ENCODE results near the gene HMGB2. TPM values are rescaled to one million over a fixed set of nuclear protein-coding genes. Genes with fewer than 3 reads are reported as not detected.
A peak's percentile ranks its signal among the peaks of the same experiment; 100 is the strongest.

Gene HMGB2
- total and polyA plus RNA-seq, 2 donors (not counting 3 experiments of a cell fraction or from before 2014, with no cell fraction given) = 45.9 to 233 TPM

- Histone ChIP-seq H3K27me3 (ENCODE audit: control insufficient read depth in 2 of 2, insufficient read depth in 2 of 2, low read length in 2 of 2) (no peaks in the 10 kb centered on the region), H4K20me1 (replicated peaks; ENCODE audit: control insufficient read depth, extremely low read depth, insufficient read depth, low read length) (no peaks in the 10 kb centered on the region), H3K27ac (ENCODE audit: insufficient read depth, low read depth, low read length) (peak overlapping the region; percentile 59), H3K9ac (replicated peaks; ENCODE audit: extremely low read depth, insufficient read depth, low read length) (peak overlapping the region; percentile 36), H3K36me3 (ENCODE audit: control insufficient read depth in 2 of 2, extremely low read depth in 1 of 2, insufficient read depth in 2 of 2, low read length in 2 of 2) (no peaks in the 10 kb centered on the region), H3K4me1 (ENCODE audit: control insufficient read depth, extremely low read depth, insufficient read depth, low read length) (peaks cover 19% of the 10 kb centered on the region), H3K4me2 (ENCODE audit: insufficient read depth, low read length) (peak overlapping the region; percentile 83), H3K9me3 (replicated peaks; ENCODE audit: control insufficient read depth, insufficient read depth, low read length) (no peaks in the 10 kb centered on the region), H3K79me2 (ENCODE audit: control insufficient read depth, insufficient read depth, low read length) (peaks cover 10% of the 10 kb centered on the region), H3K9me1 (replicated peaks; ENCODE audit: control insufficient read depth, extremely low read depth, insufficient read depth, low read length) (no peaks in the 10 kb centered on the region), H3K4me3 (replicated peaks in 1 of 3; ENCODE audit: insufficient read depth in 1 of 3, low read depth in 1 of 3, low read length in 3 of 3) (peak overlapping the region in 1 of 3 experiments; percentile 15), H2AFZ (ENCODE audit: low read depth, low read length) (peak overlapping the region; percentile 17)
- DNase-seq (ENCODE audit: low read depth, low spot score) (peak; percentile 84), FAIRE-seq (peak; percentile 91)
- CTCF ChIA-PET = interaction anchor here (0.8 to 1.5 kb wide), 9 partner anchors 8 to 353 kb away, joined by 3 to 12 read pairs (median 4); no protein-coding TSS in a partner anchor
- POLR2A ChIA-PET = interaction anchor here (6.1 kb wide), 1 partner anchor 33 kb away, joined by 127 read pairs; the partner anchor contains the start of gene HMGB2
- intact Hi-C loops (cut with micrococcal nuclease) = no loop called here
- TF ChIP-seq FOS (IDR thresholded peaks at IDR 0.05; ENCODE audit: borderline replicate concordance, insufficient read depth, low read length) = peak; percentile 69
- TF ChIP-seq POLR2A (IDR thresholded peaks at IDR 0.05; ENCODE audit: low read depth, low read length) = no peak
- peak; percentile 80 for TF ChIP-seq JUN (IDR thresholded peaks at IDR 0.05; ENCODE audit: borderline replicate concordance, insufficient read depth, insufficient read length, low read depth)
- BruUV-seq (replicated peaks) = no TSS peak
- dilution Hi-C loops (cut with MboI; ENCODE audit: extremely low pct_ligation_motif_present, low sequenced_read_pairs) = no loop called here
Measured at GRCh38 chr4:173367285-173367684, 33.1 kb upstream of the HMGB2 start.

- DNase-seq (ENCODE audit: low read depth, low spot score) = no peak
- H3K9me3 ChIP-seq (replicated peaks; ENCODE audit: control insufficient read depth, insufficient read depth, low read length) = no peaks in the 10 kb centered on the region
- no peaks in the 10 kb centered on the region for H3K9me1 ChIP-seq (replicated peaks; ENCODE audit: control insufficient read depth, extremely low read depth, insufficient read depth, low read length)
- intact Hi-C loops (cut with micrococcal nuclease) = no loop called here
- H3K4me2 ChIP-seq (ENCODE audit: insufficient read depth, low read length) = no peak overlapping the region
- H3K9ac ChIP-seq (replicated peaks; ENCODE audit: extremely low read depth, insufficient read depth, low read length) = no peak overlapping the region
- no peak overlapping the region for H3K4me3 ChIP-seq (replicated peaks in 1 of 3; ENCODE audit: insufficient read depth in 1 of 3, low read depth in 1 of 3, low read length in 3 of 3)
- no peaks in the 10 kb centered on the region for H4K20me1 ChIP-seq (replicated peaks; ENCODE audit: control insufficient read depth, extremely low read depth, insufficient read depth, low read length)
- ChIA-PET CTCF (interaction anchor here (1.1 kb wide), 1 partner anchor 47 kb away, joined by 3 read pairs; no protein-coding TSS in a partner anchor), POLR2A (interaction anchor here (1.2 kb wide), 1 partner anchor 31 kb away, joined by 5 read pairs; the partner anchor contains the start of gene HMGB2)
- no peaks in the 10 kb centered on the region for H3K36me3 ChIP-seq (ENCODE audit: control insufficient read depth in 2 of 2, extremely low read depth in 1 of 2, insufficient read depth in 2 of 2, low read length in 2 of 2)
- TF ChIP-seq MYC (IDR thresholded peaks at IDR 0.05; ENCODE audit: low read depth, low read length) = no peak
- no peak for TF ChIP-seq EZH2 (IDR thresholded peaks at IDR 0.05; ENCODE audit: borderline replicate concordance, low read depth, low read length, severe bottlenecking)
- no peak for TF ChIP-seq POLR2A (IDR thresholded peaks at IDR 0.05; ENCODE audit: low read depth, low read length)
- TF ChIP-seq JUN (IDR thresholded peaks at IDR 0.05; ENCODE audit: borderline replicate concordance, insufficient read depth, insufficient read length, low read depth) = no peak
- no peak for TF ChIP-seq POLR2AphosphoS5 (IDR thresholded peaks at IDR 0.05; ENCODE audit: insufficient read depth, low read depth, low read length)
- no peak for TF ChIP-seq CTCF (IDR thresholded peaks at IDR 0.05; ENCODE audit: extremely low read depth in 1 of 2, insufficient read depth in 1 of 2, low read depth in 1 of 2, low read length in 2 of 2)
- TF ChIP-seq GATA2 (IDR thresholded peaks at IDR 0.05; ENCODE audit: insufficient read depth, insufficient read length, low read depth, low read length) = no peak
- TF ChIP-seq FOS (IDR thresholded peaks at IDR 0.05; ENCODE audit: borderline replicate concordance, insufficient read depth, low read length) = no peak
- TF ChIP-seq MAX (IDR thresholded peaks at IDR 0.05; ENCODE audit: insufficient read depth, insufficient read length) = no peak
- peaks cover 19% of the 10 kb centered on the region for H3K4me1 ChIP-seq (ENCODE audit: control insufficient read depth, extremely low read depth, insufficient read depth, low read length)
- FAIRE-seq = no peak
- no TSS peak for BruUV-seq (replicated peaks)
- no peak overlapping the region for H2AFZ ChIP-seq (ENCODE audit: low read depth, low read length)
- no peaks in the 10 kb centered on the region for H3K79me2 ChIP-seq (ENCODE audit: control insufficient read depth, insufficient read depth, low read length)
- H3K27me3 ChIP-seq (ENCODE audit: control insufficient read depth in 2 of 2, insufficient read depth in 2 of 2, low read length in 2 of 2) = no peaks in the 10 kb centered on the region
- dilution Hi-C loops (cut with MboI; ENCODE audit: extremely low pct_ligation_motif_present, low sequenced_read_pairs) = no loop called here
- H3K27ac ChIP-seq (ENCODE audit: insufficient read depth, low read depth, low read length) = no peak overlapping the region
Measured at GRCh38 chr4:173365359-173365996, 31.3 kb upstream of the HMGB2 start.

Data from endothelial cell of umbilical vein (primary cell).